Measurements from ENCODE around the gene PIK3IP1.

The PIK3IP1 gene

DNA sequence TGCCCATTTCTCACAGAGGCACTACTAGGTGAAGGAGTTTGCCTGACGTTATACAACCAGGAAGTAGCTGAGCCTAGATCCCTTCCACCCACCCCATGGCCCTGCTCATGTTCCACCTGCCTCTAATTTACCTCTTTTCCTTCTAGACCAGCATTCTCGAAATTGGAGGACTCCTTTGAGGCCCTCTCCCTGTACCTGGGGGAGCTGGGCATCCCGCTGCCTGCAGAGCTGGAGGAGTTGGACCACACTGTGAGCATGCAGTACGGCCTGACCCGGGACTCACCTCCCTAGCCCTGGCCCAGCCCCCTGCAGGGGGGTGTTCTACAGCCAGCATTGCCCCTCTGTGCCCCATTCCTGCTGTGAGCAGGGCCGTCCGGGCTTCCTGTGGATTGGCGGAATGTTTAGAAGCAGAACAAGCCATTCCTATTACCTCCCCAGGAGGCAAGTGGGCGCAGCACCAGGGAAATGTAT lies 14.1 kb downstream of the PIK3IP1 start:
- DNase-seq, result no peak

DNA sequence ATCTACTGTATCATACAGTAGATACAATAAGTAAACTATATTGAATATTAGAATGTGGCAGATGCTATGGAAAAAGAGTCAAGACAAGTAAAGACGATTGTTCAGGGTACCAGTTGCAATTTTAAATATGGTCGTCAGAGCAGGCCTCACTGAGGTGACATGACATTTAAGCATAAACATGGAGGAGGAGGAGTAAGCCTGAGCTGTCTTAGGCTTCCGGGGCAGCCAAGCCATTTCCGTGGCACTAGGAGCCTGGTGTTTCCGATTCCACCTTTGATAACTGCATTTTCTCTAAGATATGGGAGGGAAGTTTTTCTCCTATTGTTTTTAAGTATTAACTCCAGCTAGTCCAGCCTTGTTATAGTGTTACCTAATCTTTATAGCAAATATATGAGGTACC lies 14.5 kb downstream of the PIK3IP1 start:
- DNase-seq, result no peak

DNA sequence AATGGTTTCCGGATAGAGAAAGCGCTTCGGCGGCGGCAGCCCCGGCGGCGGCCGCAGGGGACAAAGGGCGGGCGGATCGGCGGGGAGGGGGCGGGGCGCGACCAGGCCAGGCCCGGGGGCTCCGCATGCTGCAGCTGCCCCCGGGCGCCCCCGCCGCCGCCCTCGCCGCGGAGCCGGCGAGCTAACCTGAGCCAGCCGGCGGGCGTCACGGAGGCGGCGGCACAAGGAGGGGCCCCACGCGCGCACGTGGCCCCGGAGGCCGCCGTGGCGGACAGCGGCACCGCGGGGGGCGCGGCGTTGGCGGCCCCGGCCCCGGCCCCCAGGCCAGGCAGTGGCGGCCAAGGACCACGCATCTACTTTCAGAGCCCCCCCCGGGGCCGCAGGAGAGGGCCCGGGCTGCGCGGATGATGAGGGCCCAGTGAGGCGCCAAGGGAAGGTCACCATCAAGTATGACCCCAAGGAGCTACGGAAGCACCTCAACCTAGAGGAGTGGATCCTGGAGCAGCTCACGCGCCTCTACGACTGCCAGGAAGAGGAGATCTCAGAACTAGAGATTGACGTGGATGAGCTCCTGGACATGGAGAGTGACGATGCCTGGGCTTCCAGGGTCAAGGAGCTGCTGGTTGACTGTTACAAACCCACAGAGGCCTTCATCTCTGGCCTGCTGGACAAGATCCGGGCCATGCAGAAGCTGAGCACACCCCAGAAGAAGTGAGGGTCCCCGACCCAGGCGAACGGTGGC lies 15.7 kb downstream of the PIK3IP1 start:
- no peak for DNase-seq

DNA sequence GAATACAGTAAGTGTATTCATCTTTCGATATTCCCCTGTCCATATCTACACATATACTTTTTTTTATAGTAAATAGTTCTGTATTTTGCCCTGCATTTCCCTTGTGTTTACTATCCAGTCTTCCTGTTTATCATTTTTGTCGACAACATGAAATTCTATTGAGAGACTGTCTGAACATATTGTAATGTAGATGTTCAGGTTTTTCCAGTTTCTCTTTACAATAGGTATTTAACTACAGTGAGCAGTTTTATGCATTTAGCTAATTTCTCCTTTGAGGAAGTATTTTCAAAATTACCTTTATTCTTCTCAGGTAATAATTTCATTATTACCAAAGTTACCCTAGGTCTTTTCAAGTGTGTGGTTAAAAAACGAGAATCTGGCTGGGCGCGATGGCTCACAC lies 16.7 kb downstream of the PIK3IP1 start:
- DNase-seq, result no peak

DNA sequence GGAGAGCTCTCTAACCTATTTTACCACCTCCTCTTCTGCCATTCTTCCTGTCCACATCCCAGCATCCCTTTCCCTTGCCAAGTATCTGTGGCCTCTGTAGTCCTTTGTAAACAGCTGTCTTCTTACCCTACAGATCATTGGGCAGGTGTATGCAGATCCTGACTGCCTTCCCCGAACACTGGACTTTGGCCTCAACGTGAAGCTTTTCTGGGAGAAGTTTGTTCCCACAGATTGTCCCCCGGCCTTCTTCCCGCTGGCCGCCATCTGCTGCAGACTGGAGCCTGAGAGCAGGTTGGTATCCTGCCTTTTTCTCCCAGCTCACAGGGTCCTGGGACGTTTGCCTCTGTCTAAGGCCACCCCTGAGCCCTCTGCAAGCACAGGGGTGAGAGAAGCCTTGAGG lies 17.3 kb downstream of the PIK3IP1 start:
- DNase-seq, result no peak

DNA sequence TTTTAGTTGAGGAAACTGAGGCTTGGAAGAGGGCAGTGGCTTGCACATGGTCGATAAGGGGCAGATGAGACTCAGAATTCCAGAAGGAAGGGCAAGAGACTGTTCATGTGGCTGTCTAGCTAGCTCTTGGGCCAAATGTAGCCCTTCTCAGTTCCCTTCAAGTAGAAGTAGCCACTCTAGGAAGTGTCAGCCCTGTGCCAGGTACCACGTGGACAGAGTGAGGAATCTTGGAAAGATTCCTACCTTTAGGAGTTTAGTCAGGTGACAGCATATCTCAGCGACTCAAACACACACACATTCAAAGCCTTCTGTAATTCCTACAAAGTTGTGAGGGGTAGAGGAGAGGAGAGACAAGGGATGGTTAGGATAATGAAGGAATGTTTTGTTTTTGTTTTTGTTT lies 18.3 kb downstream of the PIK3IP1 start:
- DNase-seq, result no peak

DNA sequence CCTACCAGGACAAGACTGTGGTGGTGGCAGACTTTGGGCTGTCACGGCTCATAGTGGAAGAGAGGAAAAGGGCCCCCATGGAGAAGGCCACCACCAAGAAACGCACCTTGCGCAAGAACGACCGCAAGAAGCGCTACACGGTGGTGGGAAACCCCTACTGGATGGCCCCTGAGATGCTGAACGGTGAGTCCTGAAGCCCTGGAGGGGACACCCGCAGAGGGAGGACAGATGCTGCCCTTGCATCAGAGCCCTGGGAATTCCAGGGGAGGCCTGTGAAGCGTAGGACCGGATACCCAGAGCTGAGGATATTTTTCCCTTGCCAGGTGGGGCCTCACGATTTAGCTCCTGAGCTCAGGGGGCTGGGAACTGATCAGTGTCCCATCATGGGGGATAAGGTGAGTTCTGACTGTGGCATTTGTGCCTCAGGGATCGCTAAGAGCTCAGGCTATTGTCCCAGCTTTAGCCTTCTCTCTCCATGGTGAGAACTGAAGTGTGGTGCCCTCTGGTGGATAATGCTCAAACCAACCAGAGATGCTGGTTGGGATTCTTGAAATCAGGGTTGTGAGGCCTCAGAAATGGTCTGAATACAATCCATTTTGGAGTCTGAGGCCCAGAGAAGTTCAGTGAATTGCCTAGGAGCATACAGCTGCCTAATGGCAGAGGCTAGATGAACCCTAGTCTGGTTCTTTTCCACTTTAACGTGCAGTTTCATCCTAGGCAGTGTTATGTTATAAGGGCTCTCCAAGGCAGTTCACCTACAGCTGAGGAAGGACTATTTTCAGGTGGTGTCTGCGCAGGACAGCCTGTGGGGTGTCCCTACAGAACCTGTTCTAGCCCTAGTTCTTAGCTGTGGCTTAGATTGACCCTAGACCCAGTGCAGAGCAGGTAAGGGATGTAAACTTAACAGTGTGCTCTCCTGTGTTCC lies 19.5 kb downstream of the PIK3IP1 start:
- peak; percentile 6 to 31 for DNase-seq

DNA sequence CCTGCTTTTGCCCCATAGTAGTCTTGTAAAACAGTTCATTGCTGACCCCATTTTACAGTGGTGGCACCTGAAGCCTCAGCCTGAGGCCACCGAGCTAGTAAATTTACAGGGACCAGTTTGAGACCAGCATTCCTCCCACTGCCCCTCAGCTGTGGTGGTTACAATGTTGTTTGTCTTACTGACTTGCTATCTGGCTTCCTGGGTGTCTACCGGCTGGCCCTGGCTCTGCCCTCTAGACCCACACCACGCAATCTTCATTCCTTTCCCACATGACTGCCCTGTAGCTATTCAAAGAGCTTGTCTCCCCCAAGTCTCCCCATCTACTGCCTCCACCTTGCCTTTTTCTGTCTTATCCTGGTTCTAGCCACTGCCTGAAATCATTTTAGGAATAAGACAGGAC lies 20.8 kb downstream of the PIK3IP1 start:
- DNase-seq, result no peak

DNA sequence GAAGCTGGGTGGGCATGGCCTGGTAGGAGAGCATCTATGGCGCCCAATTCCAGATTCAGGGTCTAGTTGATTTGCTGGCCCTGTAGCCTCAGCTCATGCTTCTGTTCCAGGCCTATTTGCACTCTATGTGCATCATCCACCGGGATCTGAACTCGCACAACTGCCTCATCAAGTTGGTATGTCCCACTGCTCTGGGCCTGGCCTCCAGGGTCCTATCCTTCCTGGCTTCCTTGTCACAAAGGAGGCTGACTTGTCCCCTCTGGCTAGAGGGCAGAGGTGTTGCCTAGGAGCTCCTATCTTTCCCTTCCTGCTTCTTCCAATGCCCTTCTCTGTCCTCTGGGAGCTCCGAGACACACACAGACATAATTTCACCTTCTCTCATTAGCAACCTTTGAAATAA lies 21.3 kb downstream of the PIK3IP1 start:
- DNase-seq, result no peak

DNA sequence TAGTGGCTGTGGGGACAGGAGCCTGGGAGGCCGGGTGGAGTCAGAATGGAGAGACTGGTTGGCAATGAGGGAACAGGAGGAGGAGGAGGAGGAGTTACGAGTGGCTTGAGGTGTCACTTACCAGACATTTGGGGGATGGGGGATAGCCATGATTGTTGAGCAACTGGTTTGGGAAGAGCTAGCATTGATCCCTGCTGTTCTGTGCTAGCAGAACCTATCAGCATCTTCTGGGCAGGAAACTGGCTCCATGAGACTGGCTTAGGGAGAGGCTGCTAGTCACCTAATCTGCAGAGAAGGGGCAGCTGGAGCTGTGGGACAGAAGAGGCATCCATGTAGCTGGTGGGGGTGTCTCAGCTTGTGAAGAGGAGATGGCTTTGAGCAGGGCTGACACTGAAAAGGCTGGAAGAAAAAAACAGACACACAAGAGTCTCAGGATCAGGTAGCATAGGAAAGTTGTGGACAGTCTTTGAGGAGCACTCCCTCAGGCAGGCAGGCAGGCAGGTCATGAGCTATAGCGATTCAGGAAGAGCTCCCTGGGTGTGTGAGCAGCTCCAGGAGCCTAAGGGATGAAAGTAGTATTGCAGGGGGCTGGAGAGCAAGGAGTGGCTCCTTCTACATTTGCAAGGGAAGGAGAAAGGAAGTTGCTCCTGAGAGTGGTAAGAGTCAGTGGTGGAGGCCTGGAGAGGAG lies 22.3 kb downstream of the PIK3IP1 start:
- DNase-seq, result no peak

DNA sequence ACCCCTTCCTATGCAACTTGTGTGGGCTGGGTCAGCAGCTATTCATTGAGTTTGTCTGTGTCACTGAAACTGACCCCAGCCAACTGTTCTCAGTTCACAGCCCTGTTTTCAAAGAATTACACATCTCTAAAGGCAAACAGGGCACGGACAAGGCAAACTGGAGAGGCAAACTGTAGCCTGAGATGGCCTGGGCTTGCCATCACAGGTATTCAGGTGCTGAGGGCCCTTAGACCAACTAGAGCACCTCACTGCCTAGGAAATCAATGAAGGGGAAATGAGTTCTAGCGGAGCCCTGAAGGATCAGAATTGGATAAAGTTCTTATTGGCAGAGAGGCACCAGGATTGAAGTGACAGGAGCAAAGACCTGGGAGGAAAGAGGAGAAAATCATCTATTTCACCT lies 24.0 kb downstream of the PIK3IP1 start:
- no peak for DNase-seq

DNA sequence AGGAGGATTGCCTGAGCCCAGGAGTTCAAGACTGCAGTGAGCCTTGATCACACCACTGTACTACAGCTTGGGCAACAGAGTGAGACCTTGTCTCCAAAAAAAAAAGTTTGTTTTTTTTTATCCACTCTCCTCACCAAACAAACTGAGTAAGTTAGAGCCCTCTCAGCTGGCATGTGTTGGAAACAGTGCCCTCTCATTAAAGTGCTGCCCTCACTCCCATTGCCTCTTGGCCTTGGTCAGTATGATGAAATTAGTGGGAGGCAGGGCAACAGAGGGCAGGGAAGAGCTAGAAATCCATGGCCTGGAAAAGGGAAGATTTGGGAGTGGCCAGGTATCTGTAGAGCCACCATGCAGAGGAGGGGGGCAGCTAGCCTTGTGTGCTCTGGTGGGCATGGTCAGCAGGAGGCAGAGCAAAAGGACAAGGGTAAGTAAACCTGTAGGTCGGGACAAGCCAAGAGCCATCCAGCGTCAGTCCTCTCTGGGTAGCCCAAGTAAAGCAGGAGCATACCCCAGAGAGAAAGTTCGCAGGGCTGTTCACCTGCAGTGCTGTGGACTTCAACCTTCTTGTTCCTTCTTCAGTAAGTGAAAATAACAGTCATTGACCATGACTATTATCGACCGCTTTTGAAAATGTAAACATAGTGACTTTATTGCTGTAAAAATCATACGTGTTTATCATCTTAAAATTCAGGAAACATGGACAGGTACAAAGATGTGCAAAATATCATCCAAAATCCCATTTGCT lies 28.2 kb downstream of the PIK3IP1 start:
- no peak for DNase-seq

DNA sequence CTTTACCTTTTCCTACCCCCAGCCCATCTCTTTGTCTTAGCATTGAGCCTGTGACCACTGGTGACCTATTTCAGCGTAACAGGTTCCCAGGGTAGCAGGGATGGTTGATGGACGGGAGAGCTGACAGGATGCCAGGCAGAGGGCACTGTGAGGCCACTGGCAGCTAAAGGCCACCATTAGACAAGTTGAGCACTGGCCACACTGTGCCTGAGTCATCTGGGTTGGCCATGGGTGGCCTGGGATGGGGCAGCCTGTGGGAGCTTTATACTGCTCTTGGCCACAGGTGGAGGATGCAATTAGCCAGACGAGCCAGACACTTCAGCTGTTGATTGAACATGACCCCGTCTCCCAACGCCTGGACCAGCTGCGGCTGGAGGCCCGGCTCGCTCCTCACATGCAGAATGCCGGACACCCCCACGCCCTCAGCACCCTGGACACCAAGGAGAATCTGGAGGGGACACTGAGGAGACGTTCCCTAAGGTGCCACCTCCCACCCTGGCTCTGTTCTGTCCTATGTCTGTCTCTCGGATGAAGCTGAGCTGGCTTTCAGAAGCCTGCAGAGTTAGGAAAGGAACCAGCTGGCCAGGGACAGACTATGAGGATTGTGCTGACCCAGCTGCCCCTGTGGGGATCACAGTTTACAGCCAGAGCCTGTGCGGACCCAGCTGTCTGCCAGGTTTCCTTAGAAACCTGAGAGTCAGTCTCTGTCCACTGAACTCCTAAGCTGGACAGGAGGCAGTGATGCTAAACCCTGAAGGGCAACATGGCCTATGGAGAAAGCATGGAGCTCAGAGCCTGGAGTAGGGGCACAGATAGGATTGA lies 29.8 kb downstream of the PIK3IP1 start:
- no peak for DNase-seq

DNA sequence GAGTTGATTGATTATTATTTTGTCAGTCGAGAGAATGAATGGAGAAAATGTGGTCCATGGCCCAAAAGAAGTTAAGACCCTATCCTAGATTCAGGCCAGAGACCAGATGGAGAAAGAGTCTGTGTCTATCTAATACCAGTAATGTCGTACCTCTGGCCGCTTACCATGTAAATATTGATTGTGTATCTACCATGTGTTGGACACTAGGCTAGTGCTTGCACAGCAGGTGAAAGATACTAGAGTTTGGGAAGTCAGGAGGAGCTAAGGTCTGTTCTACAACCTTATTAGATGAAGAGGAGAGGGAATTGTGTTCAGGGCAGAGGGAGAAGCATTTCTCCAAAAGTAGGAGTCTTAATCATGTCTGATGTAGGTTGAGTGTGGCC lies 31.8 kb downstream of the PIK3IP1 start:
- DNase-seq, result no peak

DNA sequence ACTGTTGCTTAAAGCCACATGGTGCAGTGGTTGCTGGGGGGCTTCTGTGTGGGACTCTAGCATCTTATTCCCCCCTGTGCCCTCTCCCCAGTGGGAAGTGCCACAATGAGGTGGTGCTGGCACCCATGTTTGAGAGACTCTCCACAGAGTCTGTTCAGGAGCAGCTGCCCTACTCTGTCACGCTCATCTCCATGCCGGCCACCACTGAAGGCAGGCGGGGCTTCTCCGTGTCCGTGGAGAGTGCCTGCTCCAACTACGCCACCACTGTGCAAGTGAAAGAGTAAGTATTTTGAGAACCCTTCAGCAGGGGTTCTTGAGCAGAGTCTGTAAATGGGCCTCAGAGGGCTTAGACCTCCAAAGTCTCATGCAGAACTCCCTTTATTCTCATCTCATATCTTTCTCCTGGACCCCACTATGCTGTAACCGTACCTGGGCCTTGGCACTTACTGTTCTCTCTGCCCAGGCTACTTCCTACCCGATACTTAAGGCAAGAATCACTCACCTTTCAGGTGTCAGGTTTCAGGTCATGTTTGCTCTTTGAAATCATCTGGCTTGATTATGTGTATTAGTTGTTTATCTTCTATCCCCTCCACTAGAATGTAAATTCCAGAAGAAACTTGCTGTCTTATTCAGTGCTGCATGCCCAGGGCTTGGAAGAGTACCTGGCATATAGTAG lies 32.4 kb downstream of the PIK3IP1 start:
- no peak for DNase-seq

DNA sequence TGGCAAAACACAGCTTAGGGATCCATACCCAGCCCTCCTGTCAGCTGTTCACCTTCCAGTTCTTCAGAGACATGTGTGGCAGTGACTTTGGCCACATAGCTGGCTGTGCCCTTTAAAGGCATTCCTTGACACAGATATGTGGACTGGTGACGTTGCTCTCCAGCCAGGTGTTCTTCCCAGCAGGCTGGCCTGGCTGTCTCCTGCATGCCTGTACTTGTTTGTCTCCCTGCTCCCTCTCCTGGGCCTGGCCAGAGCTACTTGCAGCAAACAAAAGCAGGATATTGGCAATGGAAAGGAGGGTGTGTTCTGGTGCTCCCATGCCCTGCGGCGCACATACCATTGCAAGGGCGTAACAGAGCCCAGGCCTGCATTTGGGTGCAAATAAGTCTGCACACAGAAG lies 38.3 kb downstream of the PIK3IP1 start:
- DNase-seq, result no peak

DNA sequence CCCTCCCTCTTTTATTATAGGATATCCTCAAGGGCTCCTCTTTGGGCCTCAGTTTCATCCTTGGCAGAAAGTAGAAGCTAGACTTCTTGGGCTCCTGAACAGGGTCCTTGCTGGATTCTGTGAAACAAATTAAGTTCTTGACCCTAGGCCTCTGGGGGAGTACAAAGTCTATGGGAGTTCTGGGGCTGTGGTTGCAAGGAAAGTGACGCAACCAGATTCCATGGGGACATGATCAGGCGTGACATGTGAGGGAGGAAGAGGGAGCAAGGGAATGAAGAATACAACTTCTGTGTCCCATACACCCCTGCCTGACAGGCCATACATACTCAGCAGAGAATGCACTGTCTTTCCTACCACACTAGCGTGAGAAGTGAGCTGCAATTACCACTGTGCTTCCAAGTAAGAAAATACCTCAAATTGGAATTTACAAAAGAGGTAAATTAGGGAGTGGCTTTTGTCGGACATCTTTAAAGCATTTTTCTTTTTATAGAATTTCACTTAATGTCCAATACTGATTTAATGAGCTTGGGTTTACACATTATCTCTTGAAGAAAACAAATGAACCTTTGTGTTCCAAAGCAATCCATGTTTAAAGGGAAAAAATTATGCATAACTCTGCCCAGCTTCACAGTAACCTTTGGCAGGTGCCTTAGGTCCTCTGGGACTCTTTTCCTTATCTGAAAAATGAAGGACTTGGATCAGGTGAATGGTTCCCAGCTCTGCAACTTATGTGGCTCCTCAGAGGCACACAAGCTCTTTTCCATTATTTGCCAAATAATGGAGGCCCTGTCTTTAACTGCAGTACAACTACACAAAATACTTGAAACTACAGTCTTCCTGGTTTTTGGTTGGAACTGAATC lies 41.3 kb downstream of the PIK3IP1 start:
- DNase-seq, result no peak

DNA sequence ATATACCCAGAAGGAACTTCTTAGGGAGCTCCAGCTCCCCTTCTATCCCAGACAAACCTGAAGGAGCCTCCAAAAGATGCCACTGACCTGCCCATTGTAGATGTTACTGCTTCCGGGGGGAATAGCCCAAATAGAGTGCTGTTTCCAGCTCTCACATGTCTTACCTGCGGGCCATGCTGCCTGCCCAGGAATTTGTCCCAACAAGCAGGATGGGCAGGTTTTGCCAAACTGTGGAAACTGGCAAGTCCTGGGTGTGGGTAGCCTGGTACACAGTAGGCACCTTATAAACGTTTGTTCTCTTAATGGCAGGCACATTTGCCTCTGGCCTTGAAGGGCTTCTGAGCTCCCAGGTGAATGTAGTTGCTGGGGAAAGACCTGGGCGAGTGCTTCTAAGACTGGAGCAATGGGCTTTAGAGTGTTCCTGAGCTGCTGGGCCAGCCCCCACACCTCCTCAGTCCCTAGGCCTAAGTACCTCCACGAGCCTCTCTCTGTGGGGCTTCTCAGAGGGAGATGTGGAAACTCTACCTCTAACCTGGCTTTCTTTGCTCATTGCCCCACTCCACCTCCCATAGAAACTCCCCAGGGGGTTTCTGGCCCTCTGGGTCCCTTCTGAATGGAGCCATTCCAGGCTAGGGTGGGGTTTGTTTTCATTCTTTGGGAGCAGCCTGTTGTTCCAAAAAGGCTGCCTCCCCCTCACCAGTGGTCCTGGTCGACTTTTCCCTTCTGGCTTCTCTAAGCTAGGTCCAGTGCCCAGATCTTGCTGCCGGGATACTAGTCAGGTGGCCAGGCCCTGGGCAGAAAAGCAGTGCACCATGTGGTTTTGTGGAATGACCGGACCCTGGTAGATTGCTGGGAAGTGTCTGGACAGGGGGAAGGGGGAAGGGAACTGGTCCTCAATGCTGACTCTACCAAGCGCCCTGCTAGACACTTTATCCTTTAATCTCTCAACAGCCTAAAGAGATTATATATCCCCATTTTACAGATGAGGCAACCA lies 43.0 kb downstream of the PIK3IP1 start:
- no peak for DNase-seq

DNA sequence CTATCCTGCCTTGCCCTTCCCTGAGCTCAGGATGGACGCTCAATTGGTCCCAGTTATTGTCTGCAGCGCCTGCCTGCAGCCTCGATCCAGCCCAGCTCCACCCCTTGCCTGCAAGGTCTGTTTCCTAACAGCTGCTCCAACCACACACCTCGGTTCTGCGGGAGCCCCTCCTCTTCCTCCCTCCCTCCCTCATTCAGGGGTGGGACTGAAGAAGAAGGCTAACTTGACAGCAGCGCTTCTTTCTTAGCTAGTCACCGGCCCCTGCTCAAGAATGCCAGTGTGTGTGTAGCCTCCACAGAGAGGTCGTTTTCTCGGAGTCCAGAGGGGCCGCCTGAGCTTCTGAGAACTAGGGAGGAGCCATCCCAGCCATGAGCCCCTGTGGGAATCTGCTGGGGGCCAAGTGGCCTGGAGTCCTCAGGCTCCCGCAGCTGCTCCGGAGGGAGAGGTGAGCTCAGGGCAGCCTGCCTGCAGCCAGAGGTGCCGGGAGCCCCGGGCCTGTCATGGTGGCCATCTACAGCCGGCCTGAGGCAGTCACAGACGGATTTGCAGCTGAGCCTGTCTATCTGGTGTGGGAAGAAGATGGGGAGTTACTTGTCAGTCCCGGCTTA lies 44.0 kb downstream of the PIK3IP1 start:
- DNase-seq, result no peak
